ENCODE measurements around the gene FETUB. TPM values are rescaled to one million over a fixed set of nuclear protein-coding genes. Genes with fewer than 3 reads are reported as not detected.

The FETUB gene
- total and polyA plus RNA-seq, 4 donors: not detected

DNA sequence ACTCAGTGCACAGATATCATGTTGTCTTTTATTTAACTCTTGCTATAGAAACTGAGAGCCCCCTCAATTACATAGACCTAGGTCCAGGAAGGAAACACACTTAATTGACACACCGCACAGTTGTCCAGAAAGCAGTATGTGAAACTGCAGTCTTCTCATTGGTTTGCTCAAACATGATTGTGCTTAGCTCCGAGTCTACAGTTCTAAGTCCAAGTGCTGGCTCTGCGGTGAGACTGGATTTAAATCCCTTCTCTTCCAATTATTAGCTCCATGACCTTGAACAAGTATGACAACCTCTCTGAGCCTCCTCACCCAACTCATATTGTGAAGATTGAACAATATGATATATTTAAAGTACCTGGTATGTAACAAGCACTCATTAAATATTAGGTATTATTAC, 46.3 kb upstream of the FETUB start:
- ATAC-seq (ENCODE audit: insufficient read depth, low FRiP score): no peak
- no peak overlapping the region for H3K27ac ChIP-seq (ENCODE audit: low read depth in 1 of 2, low read length in 1 of 2)
- TF ChIP-seq CTCF (IDR thresholded peaks at IDR 0.05; ENCODE audit: control extremely low read depth, extremely low read depth): no peak

DNA sequence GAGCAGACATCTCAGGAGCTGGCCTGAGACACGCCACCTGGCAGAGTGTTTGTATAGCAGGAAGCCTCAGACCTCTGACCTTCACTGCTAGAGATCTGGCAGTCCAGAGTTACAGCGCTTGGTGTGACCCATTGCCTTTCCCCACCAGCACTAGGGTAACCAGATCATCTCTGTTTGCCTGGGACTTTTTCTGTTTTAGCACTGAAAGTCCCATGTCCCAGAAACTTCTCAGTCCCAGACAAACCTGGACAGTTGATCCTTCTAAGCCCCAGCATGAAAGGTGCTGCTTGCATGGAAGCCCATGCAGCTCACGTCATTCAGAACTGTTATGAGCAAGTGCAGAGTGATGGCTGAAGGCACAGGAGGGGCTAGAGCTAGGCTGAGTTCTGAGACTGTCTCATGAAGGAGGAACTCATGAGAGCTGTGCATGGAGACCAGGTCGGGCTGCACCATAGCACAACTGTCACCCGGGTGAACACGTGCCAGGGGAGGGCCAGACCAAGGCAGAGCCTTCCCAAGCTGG, 45.5 kb upstream of the FETUB start:
- H3K36me3 ChIP-seq (ENCODE audit: control insufficient read depth in 4 of 4, insufficient read depth in 4 of 4, low read length in 4 of 4): no peaks in the 10 kb centered on the region
- H3K27ac ChIP-seq (ENCODE audit: low read depth in 1 of 2, low read length in 1 of 2): no peak overlapping the region
- H3K4me1 ChIP-seq (ENCODE audit: control insufficient read depth in 5 of 5, insufficient read depth in 5 of 5, low read length in 5 of 5): peaks cover 0 to 2% (median 0%) of the 10 kb centered on the region in 5 donors
- no peak for DNase-seq
- no peaks in the 10 kb centered on the region for H3K27me3 ChIP-seq (ENCODE audit: control insufficient read depth in 3 of 3, insufficient read depth in 3 of 3, low read length in 2 of 3)
- WGBS, 2 donors: 79 to 83% methylated on average over 6 of the region's 6 CpGs
- H3K4me3 ChIP-seq: no peak overlapping the region
- H3K9me3 ChIP-seq (ENCODE audit: control insufficient read depth in 4 of 4, insufficient read depth in 3 of 4, low read length in 3 of 4): no peaks in the 10 kb centered on the region
- TF ChIP-seq CTCF (IDR thresholded peaks at IDR 0.05; ENCODE audit: control extremely low read depth, extremely low read depth): no peak
- ATAC-seq (ENCODE audit: insufficient read depth, low FRiP score): no peak
- H3K9ac ChIP-seq (ENCODE audit: insufficient read depth in 1 of 2, low read length in 2 of 2): no peak overlapping the region

More for the DNA sequence above, 46.3 kb upstream of the FETUB start:
- Histone ChIP-seq H3K9ac (ENCODE audit: insufficient read depth in 1 of 2, low read length in 2 of 2) (no peak overlapping the region), H3K9me3 (ENCODE audit: control insufficient read depth in 4 of 4, insufficient read depth in 3 of 4, low read length in 3 of 4) (no peaks in the 10 kb centered on the region), H3K4me3 (no peak overlapping the region), H3K36me3 (ENCODE audit: control insufficient read depth in 4 of 4, insufficient read depth in 4 of 4, low read length in 4 of 4) (no peaks in the 10 kb centered on the region), H3K4me1 (ENCODE audit: control insufficient read depth in 5 of 5, insufficient read depth in 5 of 5, low read length in 5 of 5) (peaks cover 0 to 2% (median 0%) of the 10 kb centered on the region in 5 donors), H3K27me3 (ENCODE audit: control insufficient read depth in 3 of 3, insufficient read depth in 3 of 3, low read length in 2 of 3) (no peaks in the 10 kb centered on the region)
- DNase-seq: no peak
- WGBS, 2 donors: 91 to 94% methylated on average over 3 of the region's 3 CpGs

DNA sequence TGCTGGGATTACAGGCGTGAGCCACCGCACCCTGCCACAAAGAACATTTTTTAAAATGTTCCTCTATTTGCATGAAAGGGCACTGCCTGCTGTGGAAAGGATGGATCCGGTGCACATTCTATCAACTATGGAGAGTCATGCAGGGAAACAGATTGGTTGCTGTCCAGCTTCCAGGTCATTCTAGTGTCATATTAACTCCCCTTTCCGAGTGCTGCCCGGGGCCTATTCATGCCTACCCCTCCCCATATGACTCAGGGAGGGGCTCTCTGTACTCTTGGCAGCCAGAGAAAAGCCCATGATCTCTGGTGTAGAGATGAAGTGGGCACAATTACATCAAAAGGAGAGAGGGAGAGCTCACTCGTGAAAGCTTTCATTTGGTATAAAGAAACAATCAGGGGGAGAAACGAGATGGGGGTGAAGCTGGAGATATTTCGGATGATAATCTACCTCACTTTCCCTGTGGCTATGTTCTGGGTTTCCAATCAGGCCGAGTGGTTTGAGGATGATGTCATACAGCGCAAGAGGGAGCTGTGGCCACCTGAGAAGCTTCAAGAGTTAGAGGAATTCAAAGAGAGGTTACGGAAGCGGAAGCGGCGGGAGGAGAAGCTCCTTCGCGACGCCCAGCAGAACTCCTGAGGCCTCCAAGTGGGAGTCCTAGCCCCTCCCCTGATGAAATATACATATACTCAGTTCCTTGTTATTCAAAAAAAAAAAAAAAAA, 43.5 kb upstream of the FETUB start:
- H3K27me3 ChIP-seq (ENCODE audit: control insufficient read depth in 3 of 3, insufficient read depth in 3 of 3, low read length in 2 of 3): no peaks in the 10 kb centered on the region
- H3K36me3 ChIP-seq (ENCODE audit: control insufficient read depth in 4 of 4, insufficient read depth in 4 of 4, low read length in 4 of 4): no peaks in the 10 kb centered on the region
- DNase-seq (peak; percentile 47 to 63 (median 61)), ATAC-seq (ENCODE audit: insufficient read depth, low FRiP score) (peak; percentile 67)
- H3K9me3 ChIP-seq (ENCODE audit: control insufficient read depth in 4 of 4, insufficient read depth in 3 of 4, low read length in 3 of 4): no peaks in the 10 kb centered on the region
- TF ChIP-seq CTCF (IDR thresholded peaks at IDR 0.05; ENCODE audit: control extremely low read depth, extremely low read depth): no peak
- WGBS, 2 donors: 53 to 74% methylated on average over 17 of the region's 17 CpGs
- H3K4me1 ChIP-seq (ENCODE audit: control insufficient read depth in 5 of 5, insufficient read depth in 5 of 5, low read length in 5 of 5): peaks cover 0 to 2% (median 0%) of the 10 kb centered on the region in 5 donors
- H3K27ac ChIP-seq (ENCODE audit: low read depth in 1 of 2, low read length in 1 of 2): no peak overlapping the region
- no peak overlapping the region for H3K9ac ChIP-seq (ENCODE audit: insufficient read depth in 1 of 2, low read length in 2 of 2)
- no peak overlapping the region for H3K4me3 ChIP-seq
